Bronchial epithelial cell (primary cell): ENCODE data around the gene ELAVL4. TPM values are rescaled to one million over a fixed set of nuclear protein-coding genes. Genes with fewer than 3 reads are reported as not detected.

Experiments used
- DNase-seq: peaks from one replicate; pipeline ENCODE4 v3.0.0-alpha.2; 2010; ENCODE audit warnings: low read depth
- FAIRE-seq: peaks from 2 replicates; lab custom pipeline; 2011; peaks lifted over from hg19 to GRCh38; lab: Jason Lieb, UNC
- H3K27me3 ChIP-seq: 2 replicates; pipeline ENCODE4 v1.5.1; 2011; ENCODE audit warnings: low read length; ENCODE audit not compliant: control insufficient read depth, insufficient read depth
- H3K36me3 ChIP-seq: 2 replicates; pipeline ENCODE4 v1.5.1; 2011; ENCODE audit warnings: low read length; ENCODE audit not compliant: control insufficient read depth, insufficient read depth
- H3K4me3 ChIP-seq: 2 replicates; pipeline ENCODE4 v1.5.1; 2011; ENCODE audit warnings: mild to moderate bottlenecking, low read depth, low read length, control low read depth
- total RNA-seq: library from RNA; depleted of rRNA; stranded (reverse); fragments of >200 nt; gene quantifications from 2 replicates; pipeline ENCODE4 v1.2.1, GENCODE V29; 2014
- TF ChIP-seq, protein P1 (sequence below): IDR thresholded peaks from 2 replicates; pipeline ENCODE4 v1.5.1; 2011; ENCODE audit warnings: mild to moderate bottlenecking, moderate library complexity, low read length, control low read depth, inconsistent platforms; ENCODE audit not compliant: insufficient read depth, severe bottlenecking

Gene ELAVL4
- total RNA-seq, 1 donor from 2014 or later: not detected

DNA sequence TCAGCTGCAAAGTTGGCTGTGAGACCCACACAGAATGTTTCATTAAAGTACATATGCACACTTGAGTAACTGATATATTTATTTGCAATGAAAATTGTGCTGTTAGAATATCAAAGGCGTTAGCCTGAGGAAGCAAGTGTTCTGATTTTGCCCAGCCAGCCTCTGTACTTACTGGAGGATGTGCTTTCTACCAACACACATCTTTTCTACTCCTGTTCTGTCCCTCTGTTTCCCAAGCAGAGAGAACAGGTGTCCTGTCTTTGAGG, 31.4 kb downstream of the ELAVL4 start:
- Histone ChIP-seq H3K36me3 (no peaks in the 10 kb centered on the region), H3K27me3 (no peaks in the 10 kb centered on the region), H3K4me3 (no peak overlapping the region)
- TF ChIP-seq, protein P1, sequence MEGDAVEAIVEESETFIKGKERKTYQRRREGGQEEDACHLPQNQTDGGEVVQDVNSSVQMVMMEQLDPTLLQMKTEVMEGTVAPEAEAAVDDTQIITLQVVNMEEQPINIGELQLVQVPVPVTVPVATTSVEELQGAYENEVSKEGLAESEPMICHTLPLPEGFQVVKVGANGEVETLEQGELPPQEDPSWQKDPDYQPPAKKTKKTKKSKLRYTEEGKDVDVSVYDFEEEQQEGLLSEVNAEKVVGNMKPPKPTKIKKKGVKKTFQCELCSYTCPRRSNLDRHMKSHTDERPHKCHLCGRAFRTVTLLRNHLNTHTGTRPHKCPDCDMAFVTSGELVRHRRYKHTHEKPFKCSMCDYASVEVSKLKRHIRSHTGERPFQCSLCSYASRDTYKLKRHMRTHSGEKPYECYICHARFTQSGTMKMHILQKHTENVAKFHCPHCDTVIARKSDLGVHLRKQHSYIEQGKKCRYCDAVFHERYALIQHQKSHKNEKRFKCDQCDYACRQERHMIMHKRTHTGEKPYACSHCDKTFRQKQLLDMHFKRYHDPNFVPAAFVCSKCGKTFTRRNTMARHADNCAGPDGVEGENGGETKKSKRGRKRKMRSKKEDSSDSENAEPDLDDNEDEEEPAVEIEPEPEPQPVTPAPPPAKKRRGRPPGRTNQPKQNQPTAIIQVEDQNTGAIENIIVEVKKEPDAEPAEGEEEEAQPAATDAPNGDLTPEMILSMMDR: no peak
- DNase-seq: no peak
- FAIRE-seq: no peak

DNA sequence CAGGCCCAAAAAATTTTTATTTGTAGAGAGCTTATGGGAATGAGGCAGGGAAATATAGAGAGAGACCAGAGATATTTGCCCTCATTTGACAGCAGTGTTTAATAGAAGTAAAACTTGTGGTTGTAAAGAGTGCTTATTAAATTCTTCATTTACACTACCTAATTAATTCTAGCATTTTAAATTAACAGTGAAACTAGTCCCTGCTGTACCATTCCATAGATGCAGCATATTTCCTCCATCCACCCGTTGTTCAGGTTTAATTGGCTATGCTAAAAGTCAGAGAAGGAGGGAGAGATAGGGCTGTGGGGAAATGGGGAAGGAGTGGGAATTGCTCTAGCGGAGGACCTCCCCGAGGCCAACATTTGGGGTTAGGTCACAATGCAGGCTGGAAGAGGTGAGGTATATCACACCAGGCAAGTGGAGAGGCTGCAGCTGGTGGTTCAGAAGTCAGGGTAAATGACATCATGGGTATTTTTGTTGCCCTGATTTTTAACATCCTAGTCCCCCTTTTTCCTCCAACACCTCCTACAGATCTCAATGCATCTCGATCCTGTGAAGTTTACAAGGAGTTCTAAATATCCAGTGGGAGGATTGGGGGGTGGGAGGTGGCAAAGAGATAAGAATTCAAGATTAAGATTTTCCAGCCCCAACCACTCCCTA, 38.6 kb downstream of the ELAVL4 start:
- DNase-seq (no peak), FAIRE-seq (no peak)
- Histone ChIP-seq H3K27me3 (no peaks in the 10 kb centered on the region), H3K36me3 (no peaks in the 10 kb centered on the region), H3K4me3 (no peak overlapping the region)
- TF ChIP-seq, protein P1: no peak

DNA sequence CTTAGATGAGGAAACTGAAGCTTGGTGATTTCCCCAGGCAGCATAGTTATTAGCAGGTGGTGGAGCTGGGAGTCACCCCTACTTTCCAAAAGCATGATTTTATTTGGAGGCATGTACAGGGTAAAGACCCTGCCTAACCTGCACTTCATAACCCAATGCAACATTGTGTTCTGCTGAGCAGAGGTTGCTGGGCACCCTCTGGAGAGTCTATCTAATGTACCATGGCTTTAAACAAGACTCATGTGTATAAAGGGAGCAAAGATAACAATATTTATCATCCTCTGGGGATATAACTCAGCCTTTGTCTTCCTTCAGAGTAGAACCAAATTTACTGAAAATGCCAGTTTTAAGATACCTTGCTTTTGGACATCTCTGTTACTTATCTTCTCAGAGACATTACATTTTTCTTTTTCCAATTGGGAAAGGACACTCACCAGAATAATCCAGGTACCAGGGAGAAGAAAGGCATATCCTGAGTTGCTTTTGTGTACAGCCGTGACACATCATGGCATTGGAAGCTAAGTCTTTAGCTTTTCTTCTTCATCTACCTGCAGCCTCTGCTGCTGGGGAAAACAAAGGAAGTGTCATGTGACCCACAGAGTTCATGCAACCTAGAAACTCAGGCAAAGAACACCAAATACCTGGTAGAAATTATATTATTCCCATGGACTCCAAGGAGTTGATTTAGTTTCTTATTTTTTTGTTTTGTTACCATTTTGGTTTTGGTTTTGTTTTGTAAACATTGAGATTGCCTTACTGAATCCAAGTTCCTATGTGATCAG, 39.6 kb downstream of the ELAVL4 start:
- H3K27me3 ChIP-seq: no peaks in the 10 kb centered on the region
- DNase-seq (peak; percentile 12), FAIRE-seq (no peak)
- H3K36me3 ChIP-seq: no peaks in the 10 kb centered on the region
- TF ChIP-seq, protein P1: no peak
- H3K4me3 ChIP-seq: no peak overlapping the region

DNA sequence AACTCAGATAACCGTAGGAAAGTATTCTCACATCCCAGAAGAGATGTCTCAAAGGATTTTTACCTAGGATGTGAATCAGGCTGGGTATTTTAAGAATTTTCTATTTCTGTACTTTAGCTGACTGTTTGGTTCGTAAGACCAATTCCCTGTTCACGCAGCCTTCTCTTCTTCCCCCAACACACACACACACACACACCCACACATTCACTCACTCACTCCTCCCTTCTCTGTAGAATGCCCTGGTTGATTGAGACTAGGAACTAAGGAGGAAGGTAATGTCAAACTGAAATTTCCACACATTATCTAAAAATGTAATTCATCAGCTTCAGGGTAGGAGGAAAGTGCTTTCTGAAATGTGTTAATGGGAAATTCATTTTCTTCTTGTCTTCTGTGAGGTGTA, 43.5 kb downstream of the ELAVL4 start:
- Histone ChIP-seq H3K36me3 (no peaks in the 10 kb centered on the region), H3K4me3 (no peak overlapping the region), H3K27me3 (no peaks in the 10 kb centered on the region)
- TF ChIP-seq, protein P1: no peak
- FAIRE-seq (no peak), DNase-seq (no peak)

DNA sequence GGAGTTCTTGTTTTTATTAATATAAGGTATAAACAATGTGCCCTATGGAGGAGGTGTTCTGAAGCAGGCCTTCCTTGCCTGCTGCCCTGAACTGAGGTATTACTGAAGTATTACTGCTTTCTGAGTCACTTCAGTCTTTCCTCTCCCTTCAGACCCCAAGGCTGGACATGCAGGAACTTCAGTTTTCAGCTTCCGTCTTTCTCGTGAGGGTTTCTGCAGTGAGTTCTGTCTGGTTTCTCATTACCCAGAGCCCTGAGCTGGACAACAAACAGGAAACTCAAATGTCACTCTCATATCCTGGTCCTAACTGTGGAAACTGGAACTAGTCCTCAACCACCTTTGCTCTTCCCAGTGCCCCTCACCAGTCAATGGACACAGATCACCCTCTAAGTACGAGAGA, 46.8 kb downstream of the ELAVL4 start:
- Histone ChIP-seq H3K27me3 (no peaks in the 10 kb centered on the region), H3K4me3 (no peak overlapping the region), H3K36me3 (no peaks in the 10 kb centered on the region)
- TF ChIP-seq, protein P1: no peak
- FAIRE-seq (no peak), DNase-seq (no peak)
